ENCODE data around the gene GPRIN1.

DNA sequence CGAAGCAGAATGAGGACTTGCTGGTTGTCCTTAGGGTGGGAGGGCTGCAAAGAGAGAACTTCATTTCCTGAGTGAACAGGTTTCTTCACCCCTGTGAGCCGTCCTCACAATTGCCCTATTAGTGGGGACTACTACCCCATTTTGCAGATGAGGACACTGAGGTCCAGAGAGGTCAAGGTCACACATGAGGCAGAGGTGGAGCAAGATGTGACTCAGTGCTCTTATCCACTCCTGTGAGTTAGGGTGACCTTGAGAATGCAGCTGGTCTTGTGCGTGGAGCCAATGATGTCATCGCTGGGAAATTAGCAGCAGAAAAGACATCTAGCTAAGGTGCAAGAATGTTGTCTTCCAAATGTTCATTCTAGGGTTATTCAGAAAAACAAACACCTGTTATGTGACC is 26.9 kb downstream of the GPRIN1 start:
- TF ChIP-seq, protein P1, sequence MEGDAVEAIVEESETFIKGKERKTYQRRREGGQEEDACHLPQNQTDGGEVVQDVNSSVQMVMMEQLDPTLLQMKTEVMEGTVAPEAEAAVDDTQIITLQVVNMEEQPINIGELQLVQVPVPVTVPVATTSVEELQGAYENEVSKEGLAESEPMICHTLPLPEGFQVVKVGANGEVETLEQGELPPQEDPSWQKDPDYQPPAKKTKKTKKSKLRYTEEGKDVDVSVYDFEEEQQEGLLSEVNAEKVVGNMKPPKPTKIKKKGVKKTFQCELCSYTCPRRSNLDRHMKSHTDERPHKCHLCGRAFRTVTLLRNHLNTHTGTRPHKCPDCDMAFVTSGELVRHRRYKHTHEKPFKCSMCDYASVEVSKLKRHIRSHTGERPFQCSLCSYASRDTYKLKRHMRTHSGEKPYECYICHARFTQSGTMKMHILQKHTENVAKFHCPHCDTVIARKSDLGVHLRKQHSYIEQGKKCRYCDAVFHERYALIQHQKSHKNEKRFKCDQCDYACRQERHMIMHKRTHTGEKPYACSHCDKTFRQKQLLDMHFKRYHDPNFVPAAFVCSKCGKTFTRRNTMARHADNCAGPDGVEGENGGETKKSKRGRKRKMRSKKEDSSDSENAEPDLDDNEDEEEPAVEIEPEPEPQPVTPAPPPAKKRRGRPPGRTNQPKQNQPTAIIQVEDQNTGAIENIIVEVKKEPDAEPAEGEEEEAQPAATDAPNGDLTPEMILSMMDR (IDR thresholded peaks at IDR 0.05): no peak
- TF ChIP-seq EP300 (IDR thresholded peaks at IDR 0.05) (no peak), POLR2A (IDR thresholded peaks at IDR 0.05) (no peak)
